ENCODE results near the gene KCNH3. TPM values are rescaled to one million over a fixed set of nuclear protein-coding genes. Genes with fewer than 3 reads are reported as not detected.
A peak's percentile ranks its signal among the peaks of the same experiment; 100 is the strongest.

The KCNH3 gene
- total and polyA plus RNA-seq, 2 donors = 1.4 to 3.3 TPM

DNA sequence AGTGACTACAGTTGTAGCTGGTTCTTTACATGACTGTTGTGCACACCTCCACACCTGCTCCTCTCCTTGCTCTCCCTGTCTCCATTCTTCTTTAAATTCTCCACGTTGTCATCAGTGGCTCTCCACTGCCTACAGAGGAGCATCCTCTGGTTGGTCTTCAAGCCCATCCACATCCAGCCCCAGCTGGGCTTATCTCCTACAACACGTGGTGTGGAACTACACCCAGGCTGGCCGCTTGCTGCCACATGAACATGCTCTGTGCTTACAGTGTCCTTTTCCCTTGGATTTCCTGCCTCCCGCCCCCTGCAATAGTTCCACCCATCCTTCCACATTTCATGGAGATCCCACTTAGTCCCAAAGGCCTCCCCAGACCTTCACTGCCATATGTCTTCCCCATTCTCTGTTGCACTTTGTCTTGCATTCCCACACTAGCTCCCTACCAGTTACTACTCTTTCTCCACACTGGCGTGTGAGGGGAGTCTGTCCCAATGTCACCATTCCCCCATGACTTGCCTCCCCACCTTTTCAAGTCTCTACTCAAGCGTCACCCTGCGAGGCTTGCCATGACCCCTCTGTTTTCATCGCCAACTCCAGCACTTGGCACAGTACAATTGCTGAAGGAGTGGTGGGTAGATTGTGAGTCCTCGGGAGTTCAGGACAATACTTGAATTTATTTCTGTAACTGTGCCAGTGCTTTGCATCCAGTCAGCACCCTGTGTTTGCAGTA lies 38.9 kb downstream of the KCNH3 start:
- DNase-seq (ENCODE audit: low read depth in 6 of 9, low spot score in 9 of 9) = no peak
- 95% methylated on average over 9 of the region's 9 CpGs for WGBS
- Histone ChIP-seq H3K36me3 (ENCODE audit: control insufficient read depth in 2 of 2, insufficient read depth in 2 of 2, low read length in 1 of 2) (no peaks in the 10 kb centered on the region), H3K4me1 (ENCODE audit: control insufficient read depth in 2 of 2, insufficient read depth in 2 of 2, low read length in 2 of 2) (peaks cover 0 to 3% of the 10 kb centered on the region in 2 donors), H3K27ac (ENCODE audit: low read depth in 1 of 2, low read length in 1 of 2) (no peak overlapping the region), H3K4me3 (ENCODE audit: low read length in 2 of 2) (no peak overlapping the region), H3K27me3 (ENCODE audit: control insufficient read depth in 2 of 2, insufficient read depth in 1 of 2, low read length in 1 of 2) (no peaks in the 10 kb centered on the region), H3K9me3 (ENCODE audit: control insufficient read depth in 2 of 2, insufficient read depth in 1 of 2, low read length in 1 of 2) (no peaks in the 10 kb centered on the region)

DNA sequence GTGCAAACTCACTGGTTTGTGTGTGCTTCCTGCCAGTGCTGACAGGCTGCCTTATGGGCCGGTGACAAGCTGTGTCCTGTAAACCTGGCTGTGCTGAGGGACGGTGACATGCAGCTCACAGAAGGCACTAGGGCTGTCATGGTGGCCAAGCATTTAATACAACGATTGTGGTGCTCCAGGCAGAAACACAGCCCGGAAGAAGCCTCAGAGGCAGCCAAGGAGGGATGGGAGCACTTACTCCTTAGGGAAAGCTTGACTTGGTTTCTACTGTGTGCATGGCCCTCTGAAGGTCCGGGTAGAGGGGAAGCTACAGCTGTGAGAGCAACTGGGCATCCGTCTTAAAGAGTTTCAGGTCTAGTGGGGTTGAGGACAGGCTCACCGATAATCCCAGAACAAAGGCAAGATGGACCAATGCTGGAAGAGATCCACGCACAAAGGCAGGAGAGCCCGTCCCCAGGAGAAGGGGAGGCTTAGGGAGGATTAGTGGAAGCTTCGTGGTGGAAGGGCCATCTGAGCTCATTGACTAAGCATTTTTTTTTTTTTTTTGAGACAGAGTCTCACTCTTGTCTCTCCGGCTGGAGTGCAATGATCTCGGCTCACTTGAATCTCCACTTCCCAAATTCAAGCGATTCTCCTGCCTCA lies 39.8 kb downstream of the KCNH3 start:
- H3K4me3 ChIP-seq (ENCODE audit: low read length in 2 of 2) = no peak overlapping the region
- no peak overlapping the region for H3K27ac ChIP-seq (ENCODE audit: low read depth in 1 of 2, low read length in 1 of 2)
- no peaks in the 10 kb centered on the region for H3K27me3 ChIP-seq (ENCODE audit: control insufficient read depth in 2 of 2, insufficient read depth in 1 of 2, low read length in 1 of 2)
- peaks cover 0 to 3% of the 10 kb centered on the region in 2 donors for H3K36me3 ChIP-seq (ENCODE audit: control insufficient read depth in 2 of 2, insufficient read depth in 2 of 2, low read length in 1 of 2)
- H3K4me1 ChIP-seq (ENCODE audit: control insufficient read depth in 2 of 2, insufficient read depth in 2 of 2, low read length in 2 of 2) = peaks cover 0 to 3% of the 10 kb centered on the region in 2 donors
- DNase-seq (ENCODE audit: low read depth in 6 of 9, low spot score in 9 of 9) = no peak
- WGBS = 96% methylated on average over 13 of the region's 13 CpGs
- no peaks in the 10 kb centered on the region for H3K9me3 ChIP-seq (ENCODE audit: control insufficient read depth in 2 of 2, insufficient read depth in 1 of 2, low read length in 1 of 2)

DNA sequence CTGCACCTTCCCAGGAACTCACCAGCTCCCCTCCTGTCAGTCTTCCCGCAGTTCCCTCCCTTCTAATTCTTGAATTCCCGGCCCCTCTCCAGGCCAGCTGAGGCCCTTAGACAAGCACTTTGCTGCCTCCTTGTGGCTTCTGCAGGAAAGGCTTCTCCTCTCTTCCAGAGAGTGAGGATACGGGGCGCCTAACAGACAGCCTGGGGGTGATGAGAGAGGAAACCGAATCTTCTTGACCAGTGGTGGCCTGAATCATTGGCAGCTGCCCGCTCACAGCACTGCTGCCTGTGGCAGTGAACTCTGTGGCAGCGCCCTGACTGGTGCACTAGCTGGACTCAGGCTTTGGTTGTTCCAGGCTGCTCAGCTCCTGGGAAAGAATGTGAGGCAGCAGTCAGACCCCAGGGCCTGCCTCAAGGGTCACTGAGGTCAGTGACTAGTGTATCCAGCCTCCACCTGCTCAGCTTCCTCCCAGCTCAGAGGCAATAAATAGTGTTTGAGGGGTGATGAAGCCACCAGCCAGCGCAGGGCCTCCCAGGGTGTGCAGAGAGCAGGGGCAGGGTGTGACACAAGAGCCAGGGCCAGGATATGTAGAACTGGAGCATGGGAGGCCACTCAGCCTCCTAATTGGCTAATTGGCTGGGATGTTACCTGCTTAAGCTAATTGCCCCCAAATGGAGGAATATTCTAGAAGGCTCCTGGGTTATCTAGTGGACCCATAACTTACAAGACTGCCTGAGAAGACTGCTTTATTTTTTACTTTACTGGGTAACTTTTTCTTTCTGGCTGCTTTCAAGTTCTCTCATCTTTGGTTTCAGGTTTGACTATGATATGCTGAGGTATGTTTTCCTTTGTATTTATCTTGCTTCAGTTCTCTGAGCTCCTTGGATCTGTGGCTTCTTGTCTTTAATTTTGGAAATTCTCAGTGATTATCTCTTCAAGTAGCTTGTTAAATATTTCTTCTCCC lies 42.0 kb downstream of the KCNH3 start:
- Histone ChIP-seq H3K9me3 (ENCODE audit: control insufficient read depth in 2 of 2, insufficient read depth in 1 of 2, low read length in 1 of 2) (no peaks in the 10 kb centered on the region), H3K4me1 (ENCODE audit: control insufficient read depth in 2 of 2, insufficient read depth in 2 of 2, low read length in 2 of 2) (peaks cover 0 to 3% of the 10 kb centered on the region in 2 donors), H3K4me3 (ENCODE audit: low read length in 2 of 2) (no peak overlapping the region), H3K36me3 (ENCODE audit: control insufficient read depth in 2 of 2, insufficient read depth in 2 of 2, low read length in 1 of 2) (peaks cover 0 to 7% of the 10 kb centered on the region in 2 donors), H3K27me3 (ENCODE audit: control insufficient read depth in 2 of 2, insufficient read depth in 1 of 2, low read length in 1 of 2) (no peaks in the 10 kb centered on the region), H3K27ac (ENCODE audit: low read depth in 1 of 2, low read length in 1 of 2) (no peak overlapping the region)
- DNase-seq (ENCODE audit: low read depth in 6 of 9, low spot score in 9 of 9) = peak; percentile 24 to 74 (median 44)
- WGBS = 68% methylated on average over 8 of the region's 8 CpGs

DNA sequence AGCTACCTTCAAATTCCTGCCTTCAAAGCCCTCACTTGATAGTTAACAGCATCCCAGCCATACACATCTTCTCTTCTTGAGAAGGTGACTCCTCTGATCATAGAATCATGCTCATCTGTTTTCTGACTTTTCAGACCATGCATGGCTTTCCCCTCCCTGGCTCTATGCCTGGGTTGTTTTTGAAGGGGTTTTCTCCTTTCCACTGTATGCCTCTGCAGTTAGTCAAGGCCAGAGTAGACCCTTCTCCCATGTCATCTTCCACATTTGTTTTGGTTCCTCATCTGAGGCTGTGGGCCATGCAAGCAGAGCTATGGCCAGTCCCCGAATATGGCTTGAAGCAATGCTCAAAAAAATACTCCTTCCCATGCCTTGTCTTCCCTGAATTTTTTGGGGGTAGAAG lies 43.4 kb downstream of the KCNH3 start:
- 93% methylated on average over 1 of the region's 1 CpG for WGBS
- Histone ChIP-seq H3K27me3 (ENCODE audit: control insufficient read depth in 2 of 2, insufficient read depth in 1 of 2, low read length in 1 of 2) (no peaks in the 10 kb centered on the region), H3K4me1 (ENCODE audit: control insufficient read depth in 2 of 2, insufficient read depth in 2 of 2, low read length in 2 of 2) (peaks cover 0 to 3% of the 10 kb centered on the region in 2 donors), H3K4me3 (ENCODE audit: low read length in 2 of 2) (no peak overlapping the region), H3K36me3 (ENCODE audit: control insufficient read depth in 2 of 2, insufficient read depth in 2 of 2, low read length in 1 of 2) (peaks cover 0 to 7% of the 10 kb centered on the region in 2 donors), H3K27ac (ENCODE audit: low read depth in 1 of 2, low read length in 1 of 2) (no peak overlapping the region), H3K9me3 (ENCODE audit: control insufficient read depth in 2 of 2, insufficient read depth in 1 of 2, low read length in 1 of 2) (no peaks in the 10 kb centered on the region)
- DNase-seq (ENCODE audit: low read depth in 6 of 9, low spot score in 9 of 9) = no peak

DNA sequence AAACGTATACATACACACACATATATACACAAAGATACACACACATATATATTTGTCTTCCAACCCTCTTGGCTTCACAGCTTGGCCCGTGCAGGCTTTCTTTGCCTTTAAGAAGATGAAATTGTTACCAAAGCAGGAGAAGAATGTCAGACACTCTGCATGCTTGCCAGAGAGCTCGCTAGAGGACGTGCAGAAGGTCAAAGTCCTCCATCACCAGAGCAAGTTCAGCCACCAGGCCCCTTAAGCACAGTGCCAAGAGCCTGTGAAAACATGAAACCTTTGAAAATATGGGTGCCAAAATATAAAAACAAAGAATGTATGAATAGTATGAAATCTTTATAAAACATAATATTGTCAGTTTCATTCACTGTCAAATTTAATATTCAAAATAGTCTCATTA lies 44.0 kb downstream of the KCNH3 start:
- Histone ChIP-seq H3K36me3 (ENCODE audit: control insufficient read depth in 2 of 2, insufficient read depth in 2 of 2, low read length in 1 of 2) (peaks cover 0 to 7% of the 10 kb centered on the region in 2 donors), H3K27ac (ENCODE audit: low read depth in 1 of 2, low read length in 1 of 2) (no peak overlapping the region), H3K4me3 (ENCODE audit: low read length in 2 of 2) (no peak overlapping the region), H3K27me3 (ENCODE audit: control insufficient read depth in 2 of 2, insufficient read depth in 1 of 2, low read length in 1 of 2) (no peaks in the 10 kb centered on the region), H3K9me3 (ENCODE audit: control insufficient read depth in 2 of 2, insufficient read depth in 1 of 2, low read length in 1 of 2) (no peaks in the 10 kb centered on the region), H3K4me1 (ENCODE audit: control insufficient read depth in 2 of 2, insufficient read depth in 2 of 2, low read length in 2 of 2) (peaks cover 0 to 3% of the 10 kb centered on the region in 2 donors)
- WGBS = 94% methylated on average over 4 of the region's 4 CpGs
- no peak for DNase-seq (ENCODE audit: low read depth in 6 of 9, low spot score in 9 of 9)

DNA sequence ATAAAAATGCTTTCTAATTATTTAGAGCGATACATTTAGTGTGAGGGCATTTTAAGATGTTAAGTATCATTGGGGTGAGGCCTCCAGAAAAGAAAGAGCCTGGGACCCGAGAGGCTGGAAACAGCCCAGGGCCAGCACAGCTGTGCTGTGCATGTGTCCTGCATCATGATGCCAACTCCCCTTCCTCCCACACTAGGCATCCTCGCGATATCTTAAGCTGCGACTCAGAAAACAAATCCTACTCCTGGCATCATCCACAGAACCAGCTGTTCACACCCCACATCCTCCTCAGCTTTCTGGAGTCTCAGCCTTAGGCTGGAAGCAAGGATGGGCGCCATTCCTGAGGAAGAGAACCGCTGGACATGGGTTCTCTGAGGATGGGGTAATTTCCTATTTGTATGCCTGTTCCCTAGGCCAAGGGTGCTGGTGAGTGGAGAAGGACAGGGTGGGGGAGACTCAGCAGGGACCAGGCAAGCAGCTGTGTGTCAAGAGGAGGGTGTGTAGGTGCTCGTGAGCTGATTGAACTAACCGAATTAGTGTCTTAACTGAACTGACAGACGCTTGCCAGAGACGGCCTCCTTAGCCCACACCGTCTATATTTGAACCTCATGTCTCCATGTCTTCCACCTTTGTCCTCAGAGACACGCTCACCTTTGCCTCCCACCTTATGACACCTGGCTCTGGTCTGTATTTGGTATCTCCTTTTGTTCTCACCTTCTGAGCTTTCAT lies 44.7 kb downstream of the KCNH3 start:
- H3K4me1 ChIP-seq (ENCODE audit: control insufficient read depth in 2 of 2, insufficient read depth in 2 of 2, low read length in 2 of 2) = peaks cover 0 to 3% of the 10 kb centered on the region in 2 donors
- H3K36me3 ChIP-seq (ENCODE audit: control insufficient read depth in 2 of 2, insufficient read depth in 2 of 2, low read length in 1 of 2) = peaks cover 0 to 7% of the 10 kb centered on the region in 2 donors
- 98% methylated on average over 13 of the region's 13 CpGs for WGBS
- H3K27ac ChIP-seq (ENCODE audit: low read depth in 1 of 2, low read length in 1 of 2) = no peak overlapping the region
- no peaks in the 10 kb centered on the region for H3K27me3 ChIP-seq (ENCODE audit: control insufficient read depth in 2 of 2, insufficient read depth in 1 of 2, low read length in 1 of 2)
- H3K9me3 ChIP-seq (ENCODE audit: control insufficient read depth in 2 of 2, insufficient read depth in 1 of 2, low read length in 1 of 2) = peaks cover 0 to 4% of the 10 kb centered on the region in 2 donors
- DNase-seq (ENCODE audit: low read depth in 6 of 9, low spot score in 9 of 9) = no peak
- H3K4me3 ChIP-seq (ENCODE audit: low read length in 2 of 2) = no peak overlapping the region

DNA sequence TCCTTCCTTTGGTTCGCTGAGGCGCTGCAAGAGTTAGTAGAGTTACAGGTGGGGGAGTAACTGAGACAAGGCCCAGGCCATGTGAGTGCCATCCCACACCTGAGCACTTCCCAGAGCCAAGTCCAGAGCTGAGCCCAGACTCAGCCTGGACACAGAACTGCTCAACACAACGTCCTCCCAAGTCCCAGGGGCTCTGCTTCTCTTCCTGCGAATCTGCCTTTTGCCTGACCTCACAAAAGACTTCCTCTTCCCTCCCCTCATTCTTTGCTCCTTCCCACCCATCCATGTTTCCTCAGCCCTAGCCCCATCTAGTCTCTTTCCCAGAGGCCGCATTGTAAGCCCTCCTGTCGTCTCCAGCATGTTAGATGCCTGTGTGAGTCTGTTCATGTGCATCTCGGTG lies 45.8 kb downstream of the KCNH3 start:
- Histone ChIP-seq H3K9me3 (ENCODE audit: control insufficient read depth in 2 of 2, insufficient read depth in 1 of 2, low read length in 1 of 2) (peaks cover 0 to 4% of the 10 kb centered on the region in 2 donors), H3K27ac (ENCODE audit: low read depth in 1 of 2, low read length in 1 of 2) (no peak overlapping the region), H3K4me1 (ENCODE audit: control insufficient read depth in 2 of 2, insufficient read depth in 2 of 2, low read length in 2 of 2) (peaks cover 0 to 3% of the 10 kb centered on the region in 2 donors), H3K4me3 (ENCODE audit: low read length in 2 of 2) (no peak overlapping the region), H3K36me3 (ENCODE audit: control insufficient read depth in 2 of 2, insufficient read depth in 2 of 2, low read length in 1 of 2) (peaks cover 0 to 7% of the 10 kb centered on the region in 2 donors), H3K27me3 (ENCODE audit: control insufficient read depth in 2 of 2, insufficient read depth in 1 of 2, low read length in 1 of 2) (no peaks in the 10 kb centered on the region)
- WGBS = 95% methylated on average over 7 of the region's 7 CpGs
- no peak for DNase-seq (ENCODE audit: low read depth in 6 of 9, low spot score in 9 of 9)

DNA sequence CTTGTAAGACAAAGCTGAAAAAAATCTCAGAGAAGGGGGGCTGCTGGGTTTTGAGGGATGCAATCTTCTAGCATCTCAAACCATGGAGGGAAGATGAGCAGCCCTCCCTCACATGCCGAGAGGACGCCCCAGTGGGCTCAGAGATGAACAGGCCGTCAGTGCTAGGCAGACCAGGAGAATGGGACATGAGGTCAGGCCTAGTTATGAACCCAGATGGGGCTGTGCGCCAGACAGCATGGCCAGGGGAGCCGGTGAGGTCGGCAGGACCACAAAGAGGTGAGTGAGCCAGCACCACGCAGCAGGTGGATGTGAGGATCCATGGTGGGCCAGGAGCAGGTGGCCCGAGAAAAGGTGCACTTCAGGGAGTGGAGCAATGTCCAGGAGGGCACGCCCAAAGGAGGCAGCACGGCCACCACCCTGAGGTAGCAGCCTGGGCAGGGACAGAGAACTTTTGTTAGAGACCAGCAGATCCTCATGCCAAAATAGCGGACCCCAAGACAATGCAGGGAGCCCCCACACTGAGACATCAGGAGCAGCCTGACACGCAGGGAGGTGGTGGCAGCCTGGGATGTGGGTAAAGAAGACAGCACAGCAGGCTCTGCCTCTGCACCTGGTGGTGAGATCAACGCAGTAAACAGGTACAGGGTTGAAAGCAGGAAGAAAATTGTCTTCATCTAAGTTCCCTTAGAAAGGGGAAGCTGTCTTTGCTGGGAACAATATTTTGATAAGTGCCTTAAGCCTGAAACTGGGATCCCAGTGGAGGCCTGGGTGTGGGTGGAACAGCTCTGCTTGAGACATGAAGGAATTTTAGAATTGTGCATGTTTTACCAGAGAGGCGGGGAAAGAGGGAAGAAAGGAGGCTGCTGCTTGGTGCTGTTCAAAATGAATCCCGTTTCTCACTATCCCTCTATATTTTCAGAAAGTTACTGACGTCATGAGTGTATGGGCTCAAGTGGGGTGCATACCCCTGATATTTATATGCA lies 46.9 kb downstream of the KCNH3 start:
- H3K27me3 ChIP-seq (ENCODE audit: control insufficient read depth in 2 of 2, insufficient read depth in 1 of 2, low read length in 1 of 2) = no peaks in the 10 kb centered on the region
- H3K4me3 ChIP-seq (ENCODE audit: low read length in 2 of 2) = no peak overlapping the region
- 91% methylated on average over 16 of the region's 16 CpGs for WGBS
- DNase-seq (ENCODE audit: low read depth in 6 of 9, low spot score in 9 of 9) = no peak
- peaks cover 0 to 4% of the 10 kb centered on the region in 2 donors for H3K9me3 ChIP-seq (ENCODE audit: control insufficient read depth in 2 of 2, insufficient read depth in 1 of 2, low read length in 1 of 2)
- H3K27ac ChIP-seq (ENCODE audit: low read depth in 1 of 2, low read length in 1 of 2) = no peak overlapping the region
- peaks cover 0 to under 1% of the 10 kb centered on the region in 2 donors for H3K4me1 ChIP-seq (ENCODE audit: control insufficient read depth in 2 of 2, insufficient read depth in 2 of 2, low read length in 2 of 2)
- H3K36me3 ChIP-seq (ENCODE audit: control insufficient read depth in 2 of 2, insufficient read depth in 2 of 2, low read length in 1 of 2) = peaks cover 0 to 7% of the 10 kb centered on the region in 2 donors

All from thymus (tissue), 11 donors.